HepG2 (cell line): ENCODE results near the gene GFAP. TPM values are rescaled to one million over a fixed set of nuclear protein-coding genes. Genes with fewer than 3 reads are reported as not detected.

Experiments
- BHLHE40 ChIP-seq: IDR thresholded peaks from 2 replicates; pipeline ENCODE4 v1.6.1; 2011; ENCODE audit warnings: low read length, improper control_type of control experiment
- DNMT3B ChIP-seq: conservative IDR thresholded peaks from 2 replicates; pipeline ENCODE4 v1.6.1; 2016; ENCODE audit warnings: missing biosample characterization, control low read depth
- ERF ChIP-seq: IDR thresholded peaks from 2 replicates; pipeline ENCODE4 v1.6.1; 2018; ENCODE audit warnings: missing biosample characterization, missing genetic modification reagents
- HNF4A ChIP-seq: sonication (generic); formaldehyde crosslinking; IDR thresholded peaks from 2 replicates; pipeline ENCODE4 v1.4.0; 2020; ENCODE audit warnings: missing genetic modification reagents
- NR2F2 ChIP-seq: IDR thresholded peaks from 2 replicates; pipeline ENCODE4 v1.6.1; 2012; ENCODE audit warnings: low read depth, inconsistent platforms, borderline replicate concordance
- ONECUT2 ChIP-seq: sonication (generic); formaldehyde crosslinking; IDR thresholded peaks from 2 replicates; pipeline ENCODE4 v1.4.0; 2020; ENCODE audit warnings: missing genetic modification reagents
- PAX8 ChIP-seq: sonication (generic); formaldehyde crosslinking; IDR thresholded peaks from 2 replicates; pipeline ENCODE4 v1.8.0; 2022; ENCODE audit warnings: mild to moderate bottlenecking, missing genetic modification reagents, borderline replicate concordance
- SAP130 ChIP-seq: IDR thresholded peaks from 2 replicates; pipeline ENCODE4 v1.6.1; 2016; ENCODE audit warnings: low read depth
- ZNF124 ChIP-seq: sonication (generic); formaldehyde crosslinking; IDR thresholded peaks from 2 replicates; pipeline ENCODE4 v1.4.0; 2020; ENCODE audit warnings: missing genetic modification reagents
- ZNF329 ChIP-seq: sonication (generic); formaldehyde crosslinking; IDR thresholded peaks from 2 replicates; pipeline ENCODE4 v1.9.0; 2021; ENCODE audit warnings: low read depth, mild to moderate bottlenecking, missing genetic modification reagents
- ZNF331 ChIP-seq: sonication (generic); formaldehyde crosslinking; IDR thresholded peaks from 2 replicates; pipeline ENCODE4 v1.4.0; 2020; ENCODE audit warnings: missing genetic modification reagents
- ZNF33B ChIP-seq: sonication (generic); formaldehyde crosslinking; IDR thresholded peaks from 2 replicates; pipeline ENCODE4 v1.5.1; 2020; ENCODE audit warnings: mild to moderate bottlenecking, missing genetic modification reagents
- ZNF34 ChIP-seq: sonication (generic); formaldehyde crosslinking; IDR thresholded peaks from 2 replicates; pipeline ENCODE4 v1.4.0; 2020; ENCODE audit warnings: mild to moderate bottlenecking, missing genetic modification reagents, borderline replicate concordance
- ZNF501 ChIP-seq: sonication (generic); formaldehyde crosslinking; IDR thresholded peaks from 2 replicates; pipeline ENCODE4 v1.5.1; 2020; ENCODE audit warnings: mild to moderate bottlenecking, moderate library complexity, missing genetic modification reagents
- ZNF644 ChIP-seq: IDR thresholded peaks from 2 replicates; pipeline ENCODE4 v1.6.1; 2016; ENCODE audit warnings: low read depth
- ZNF777 ChIP-seq: sonication (generic); formaldehyde crosslinking; IDR thresholded peaks from 2 replicates; pipeline ENCODE4 v1.4.0; 2020; ENCODE audit warnings: missing genetic modification reagents
- ZNF816 ChIP-seq: sonication (generic); formaldehyde crosslinking; IDR thresholded peaks from 2 replicates; pipeline ENCODE4 v1.8.0; 2022; ENCODE audit warnings: missing genetic modification reagents, mild to moderate bottlenecking, borderline replicate concordance
- polyA plus RNA-seq, 8 experiments: library from polyadenylated mRNA; depleted of rRNA in 3 of 8; stranded (reverse) in 7 of 8; unstranded in 1 of 8; fragments of >200 nt; fragmentation: Illumina TruSeq in 4 of 8; extraction: Trizol in 4 of 8; gene quantifications; 2 replicates each; pipeline versions ENCODE4 v1.2.1 to v1.2.3, GENCODE V29; 2011 to 2016; ENCODE audit warnings: low read depth in 4 of 8, missing spikeins in 1 of 8, mixed read lengths in 1 of 8; ENCODE audit not compliant: insufficient read depth in 1 of 8
- total RNA-seq, 5 experiments: library from RNA; depleted of rRNA; stranded (reverse); fragments of >200 nt; fragmentation: Illumina TruSeq; extraction: Trizol; gene quantifications; 2 replicates each; pipeline ENCODE4 v1.2.3, GENCODE V29; 2016; ENCODE audit warnings: low read depth in 1 of 5
- TF ChIP-seq, protein P1 (sequence below): sonication (generic); formaldehyde crosslinking; IDR thresholded peaks from 2 replicates; pipeline ENCODE4 v1.5.0; 2020; ENCODE audit warnings: mild to moderate bottlenecking, missing genetic modification reagents, borderline replicate concordance
- TF ChIP-seq, protein P2 (sequence below): sonication (generic); formaldehyde crosslinking; IDR thresholded peaks from 2 replicates; pipeline ENCODE4 v1.4.0; 2020; ENCODE audit warnings: missing genetic modification reagents
- TF ChIP-seq, protein P3 (sequence below): sonication (generic); formaldehyde crosslinking; IDR thresholded peaks from 2 replicates; pipeline ENCODE4 v1.8.1; 2023; ENCODE audit warnings: mild to moderate bottlenecking, missing genetic modification reagents

Gene GFAP
- total and polyA plus RNA-seq, 2 of the 13 experiments (the other 11 are each of a cell fraction or from before 2014, with no cell fraction given) = 0.11 to 0.29 TPM

GRCh38 chr17:44889003-44889402, 26.3 kb downstream of the GFAP start (continued):
- TF ChIP-seq BHLHE40 (no peak), ZNF501 (CRISPR knock-in tag) (peak; percentile 21; the same call in 1 of the 2 replicates), ONECUT2 (CRISPR knock-in tag) (0 out of 2 replicates have a peak, but pooled peaks have one; percentile 9), ZNF644 (CRISPR knock-in tag) (0 out of 2 replicates have a peak, but pooled peaks have one; percentile 41), ZNF33B (CRISPR knock-in tag) (no peak), SAP130 (peak; percentile 63), ZNF34 (CRISPR knock-in tag) (no peak), ZNF816 (CRISPR knock-in tag) (0 out of 2 replicates have a peak, but pooled peaks have one; percentile 33), ZNF329 (no peak), ZNF124 (CRISPR knock-in tag) (peak; percentile 41; the same call in 1 of the 2 replicates), ERF (0 out of 2 replicates have a peak, but pooled peaks have one; percentile 37), ZNF777 (0 out of 2 replicates have a peak, but pooled peaks have one; percentile 23), DNMT3B (CRISPR knock-in tag) (0 out of 2 replicates have a peak, but pooled peaks have one; percentile 19), ZNF331 (CRISPR knock-in tag) (0 out of 2 replicates have a peak, but pooled peaks have one; percentile 12), HNF4A (peak; percentile 40; the same call in 1 of the 2 replicates), PAX8 (CRISPR knock-in tag) (no peak), NR2F2 (0 out of 2 replicates have a peak, but pooled peaks have one; percentile 27)
- TF ChIP-seq, protein P1, sequence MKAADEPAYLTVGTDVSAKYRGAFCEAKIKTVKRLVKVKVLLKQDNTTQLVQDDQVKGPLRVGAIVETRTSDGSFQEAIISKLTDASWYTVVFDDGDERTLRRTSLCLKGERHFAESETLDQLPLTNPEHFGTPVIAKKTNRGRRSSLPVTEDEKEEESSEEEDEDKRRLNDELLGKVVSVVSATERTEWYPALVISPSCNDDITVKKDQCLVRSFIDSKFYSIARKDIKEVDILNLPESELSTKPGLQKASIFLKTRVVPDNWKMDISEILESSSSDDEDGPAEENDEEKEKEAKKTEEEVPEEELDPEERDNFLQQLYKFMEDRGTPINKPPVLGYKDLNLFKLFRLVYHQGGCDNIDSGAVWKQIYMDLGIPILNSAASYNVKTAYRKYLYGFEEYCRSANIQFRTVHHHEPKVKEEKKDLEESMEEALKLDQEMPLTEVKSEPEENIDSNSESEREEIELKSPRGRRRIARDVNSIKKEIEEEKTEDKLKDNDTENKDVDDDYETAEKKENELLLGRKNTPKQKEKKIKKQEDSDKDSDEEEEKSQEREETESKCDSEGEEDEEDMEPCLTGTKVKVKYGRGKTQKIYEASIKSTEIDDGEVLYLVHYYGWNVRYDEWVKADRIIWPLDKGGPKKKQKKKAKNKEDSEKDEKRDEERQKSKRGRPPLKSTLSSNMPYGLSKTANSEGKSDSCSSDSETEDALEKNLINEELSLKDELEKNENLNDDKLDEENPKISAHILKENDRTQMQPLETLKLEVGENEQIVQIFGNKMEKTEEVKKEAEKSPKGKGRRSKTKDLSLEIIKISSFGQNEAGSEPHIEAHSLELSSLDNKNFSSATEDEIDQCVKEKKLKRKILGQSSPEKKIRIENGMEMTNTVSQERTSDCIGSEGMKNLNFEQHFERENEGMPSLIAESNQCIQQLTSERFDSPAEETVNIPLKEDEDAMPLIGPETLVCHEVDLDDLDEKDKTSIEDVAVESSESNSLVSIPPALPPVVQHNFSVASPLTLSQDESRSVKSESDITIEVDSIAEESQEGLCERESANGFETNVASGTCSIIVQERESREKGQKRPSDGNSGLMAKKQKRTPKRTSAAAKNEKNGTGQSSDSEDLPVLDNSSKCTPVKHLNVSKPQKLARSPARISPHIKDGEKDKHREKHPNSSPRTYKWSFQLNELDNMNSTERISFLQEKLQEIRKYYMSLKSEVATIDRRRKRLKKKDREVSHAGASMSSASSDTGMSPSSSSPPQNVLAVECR (CRISPR knock-in tag) = peak; percentile 48; the same call in 1 of the 2 replicates
- TF ChIP-seq, protein P2, sequence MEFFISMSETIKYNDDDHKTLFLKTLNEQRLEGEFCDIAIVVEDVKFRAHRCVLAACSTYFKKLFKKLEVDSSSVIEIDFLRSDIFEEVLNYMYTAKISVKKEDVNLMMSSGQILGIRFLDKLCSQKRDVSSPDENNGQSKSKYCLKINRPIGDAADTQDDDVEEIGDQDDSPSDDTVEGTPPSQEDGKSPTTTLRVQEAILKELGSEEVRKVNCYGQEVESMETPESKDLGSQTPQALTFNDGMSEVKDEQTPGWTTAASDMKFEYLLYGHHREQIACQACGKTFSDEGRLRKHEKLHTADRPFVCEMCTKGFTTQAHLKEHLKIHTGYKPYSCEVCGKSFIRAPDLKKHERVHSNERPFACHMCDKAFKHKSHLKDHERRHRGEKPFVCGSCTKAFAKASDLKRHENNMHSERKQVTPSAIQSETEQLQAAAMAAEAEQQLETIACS (CRISPR knock-in tag) = no peak
- TF ChIP-seq, protein P3, sequence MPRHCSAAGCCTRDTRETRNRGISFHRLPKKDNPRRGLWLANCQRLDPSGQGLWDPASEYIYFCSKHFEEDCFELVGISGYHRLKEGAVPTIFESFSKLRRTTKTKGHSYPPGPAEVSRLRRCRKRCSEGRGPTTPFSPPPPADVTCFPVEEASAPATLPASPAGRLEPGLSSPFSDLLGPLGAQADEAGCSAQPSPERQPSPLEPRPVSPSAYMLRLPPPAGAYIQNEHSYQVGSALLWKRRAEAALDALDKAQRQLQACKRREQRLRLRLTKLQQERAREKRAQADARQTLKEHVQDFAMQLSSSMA (CRISPR knock-in tag) = no peak
